ENCODE measurements around the gene NAALADL1.

- TF ChIP-seq CTCF (tag by site-specific recombination; IDR thresholded peaks at IDR 0.05) (no peak), ELK4 (IDR thresholded peaks at IDR 0.05; ENCODE audit: borderline replicate concordance, low read depth, low read length) (no peak), HOXA7 (CRISPR knock-in tag; IDR thresholded peaks at IDR 0.05; ENCODE audit: borderline replicate concordance) (no peak), ZNF10 (tag by site-specific recombination; IDR thresholded peaks at IDR 0.05) (no peak), PRDM4 (tag by site-specific recombination; IDR thresholded peaks at IDR 0.05) (no peak), ZNF274 (IDR thresholded peaks at IDR 0.05; ENCODE audit: low read length) (no peak), ZNF274 (tag by site-specific recombination; IDR thresholded peaks at IDR 0.05; ENCODE audit: borderline replicate concordance) (no peak), ZNF133 (tag by site-specific recombination; IDR thresholded peaks at IDR 0.05) (no peak), ZSCAN5A (tag by site-specific recombination; IDR thresholded peaks at IDR 0.05) (0 out of 2 replicates have a peak, but pooled peaks have one; percentile 30)
Measured at GRCh38 chr11:65013130-65013887, 45.0 kb downstream of the NAALADL1 start.

Measured in HEK293 (cell line).